ENCODE measurements around the gene LNPK. TPM values are rescaled to one million over a fixed set of nuclear protein-coding genes. Genes with fewer than 3 reads are reported as not detected.

The LNPK gene
- total RNA-seq, 1 donor from 2014 or later = 32.3 TPM

GRCh38 chr2:175887776-175888175, 114.3 kb downstream of the LNPK start:
- DNase-seq (no peak), ATAC-seq (no peak)
- H3K27ac ChIP-seq = no peak overlapping the region
- H3K9me3 ChIP-seq = no peaks in the 10 kb centered on the region
- H3K36me3 ChIP-seq = no peaks in the 10 kb centered on the region
- no peak overlapping the region for H3K4me3 ChIP-seq
- intact Hi-C loops (cut with DNase I) = no loop called here
- TF ChIP-seq, protein P1, sequence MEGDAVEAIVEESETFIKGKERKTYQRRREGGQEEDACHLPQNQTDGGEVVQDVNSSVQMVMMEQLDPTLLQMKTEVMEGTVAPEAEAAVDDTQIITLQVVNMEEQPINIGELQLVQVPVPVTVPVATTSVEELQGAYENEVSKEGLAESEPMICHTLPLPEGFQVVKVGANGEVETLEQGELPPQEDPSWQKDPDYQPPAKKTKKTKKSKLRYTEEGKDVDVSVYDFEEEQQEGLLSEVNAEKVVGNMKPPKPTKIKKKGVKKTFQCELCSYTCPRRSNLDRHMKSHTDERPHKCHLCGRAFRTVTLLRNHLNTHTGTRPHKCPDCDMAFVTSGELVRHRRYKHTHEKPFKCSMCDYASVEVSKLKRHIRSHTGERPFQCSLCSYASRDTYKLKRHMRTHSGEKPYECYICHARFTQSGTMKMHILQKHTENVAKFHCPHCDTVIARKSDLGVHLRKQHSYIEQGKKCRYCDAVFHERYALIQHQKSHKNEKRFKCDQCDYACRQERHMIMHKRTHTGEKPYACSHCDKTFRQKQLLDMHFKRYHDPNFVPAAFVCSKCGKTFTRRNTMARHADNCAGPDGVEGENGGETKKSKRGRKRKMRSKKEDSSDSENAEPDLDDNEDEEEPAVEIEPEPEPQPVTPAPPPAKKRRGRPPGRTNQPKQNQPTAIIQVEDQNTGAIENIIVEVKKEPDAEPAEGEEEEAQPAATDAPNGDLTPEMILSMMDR (IDR thresholded peaks at IDR 0.05) = no peak
- peaks cover 4% of the 10 kb centered on the region for H3K27me3 ChIP-seq (ENCODE audit: low read depth)
- no peaks in the 10 kb centered on the region for H3K4me1 ChIP-seq

DNA sequence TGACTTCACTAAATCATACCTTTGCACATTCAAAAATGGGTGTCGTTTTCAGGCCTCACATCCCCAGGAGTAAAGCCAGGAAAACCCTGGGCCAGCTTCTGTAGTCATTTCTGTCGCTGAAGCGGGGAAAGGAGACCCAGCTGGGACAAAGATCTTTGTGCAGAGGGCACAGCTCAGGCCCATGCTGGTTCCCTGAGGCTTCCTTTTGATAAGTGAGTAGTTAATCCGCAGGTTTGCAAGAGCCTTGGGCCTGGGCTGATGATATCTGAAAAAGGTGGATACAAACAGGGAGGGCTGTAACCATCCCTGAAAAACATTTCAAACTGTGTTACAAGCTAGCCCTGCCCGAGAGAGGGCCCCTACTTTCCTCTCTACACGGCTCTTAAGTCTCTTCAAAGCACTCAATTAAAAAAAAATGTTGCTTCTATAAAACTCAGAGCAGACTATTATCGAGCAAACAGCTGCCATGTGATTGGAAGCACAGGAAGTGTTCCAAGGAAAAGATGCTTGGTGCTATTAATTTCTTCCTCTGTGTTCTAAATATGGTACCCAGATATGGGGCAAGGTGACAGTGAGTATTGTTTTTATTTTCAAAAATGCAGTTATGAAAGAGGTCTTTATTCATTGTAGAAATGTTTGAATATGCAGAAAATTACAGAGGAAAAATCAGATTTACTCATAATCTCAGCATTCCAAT, 117.2 kb downstream of the LNPK start:
- H3K27ac ChIP-seq = no peak overlapping the region
- TF ChIP-seq, protein P1 (IDR thresholded peaks at IDR 0.05) = no peak
- H3K27me3 ChIP-seq (ENCODE audit: low read depth) = peaks cover 4% of the 10 kb centered on the region
- intact Hi-C loops (cut with DNase I) = no loop called here
- H3K4me3 ChIP-seq = no peak overlapping the region
- H3K36me3 ChIP-seq = no peaks in the 10 kb centered on the region
- DNase-seq (no peak), ATAC-seq (no peak)
- no peaks in the 10 kb centered on the region for H3K9me3 ChIP-seq
- no peaks in the 10 kb centered on the region for H3K4me1 ChIP-seq

GRCh38 chr2:175883586-175884194, 118.4 kb downstream of the LNPK start:
- intact Hi-C loops (cut with DNase I) = no loop called here
- H3K9me3 ChIP-seq = no peaks in the 10 kb centered on the region
- H3K36me3 ChIP-seq = no peaks in the 10 kb centered on the region
- TF ChIP-seq, protein P1 (IDR thresholded peaks at IDR 0.05) = no peak
- H3K4me3 ChIP-seq = no peak overlapping the region
- ATAC-seq = no peak
- H3K27ac ChIP-seq = no peak overlapping the region
- H3K4me1 ChIP-seq = no peaks in the 10 kb centered on the region
- no peak for DNase-seq
- H3K27me3 ChIP-seq (ENCODE audit: low read depth) = peaks cover 4% of the 10 kb centered on the region

- intact Hi-C loops (cut with DNase I) = no loop called here
- TF ChIP-seq, protein P1 (IDR thresholded peaks at IDR 0.05) = no peak
- Histone ChIP-seq H3K4me1 (no peaks in the 10 kb centered on the region), H3K4me3 (no peak overlapping the region), H3K27me3 (ENCODE audit: low read depth) (peaks cover 2% of the 10 kb centered on the region), H3K36me3 (no peaks in the 10 kb centered on the region), H3K9me3 (no peaks in the 10 kb centered on the region), H3K27ac (no peak overlapping the region)
- ATAC-seq (no peak), DNase-seq (no peak)
Observed at GRCh38 chr2:175879679-175880078, 122.4 kb downstream of the LNPK start.

- no peaks in the 10 kb centered on the region for H3K4me1 ChIP-seq
- H3K36me3 ChIP-seq = no peaks in the 10 kb centered on the region
- H3K27me3 ChIP-seq (ENCODE audit: low read depth) = no peaks in the 10 kb centered on the region
- H3K27ac ChIP-seq = no peak overlapping the region
- TF ChIP-seq, protein P1 (IDR thresholded peaks at IDR 0.05) = no peak
- H3K4me3 ChIP-seq = no peak overlapping the region
- ATAC-seq = no peak
- no peaks in the 10 kb centered on the region for H3K9me3 ChIP-seq
- DNase-seq = no peak
- intact Hi-C loops (cut with DNase I) = no loop called here
Observed at GRCh38 chr2:175877845-175878544, 124.1 kb downstream of the LNPK start.

Measured in lower lobe of right lung (tissue), 2 donors.